HepG2 (cell line): ENCODE results near the gene MGAT5. TPM values are rescaled to one million over a fixed set of nuclear protein-coding genes. Genes with fewer than 3 reads are reported as not detected.

ENCODE experiments used
- BRD4 ChIP-seq: sonication (generic); formaldehyde crosslinking; IDR thresholded peaks from 2 replicates; pipeline ENCODE4 v1.4.0; 2020; ENCODE audit warnings: missing genetic modification reagents
- CREBL2 ChIP-seq: sonication (generic); formaldehyde crosslinking; IDR thresholded peaks from 2 replicates; pipeline ENCODE4 v1.8.1; 2023; ENCODE audit warnings: missing genetic modification reagents, mild to moderate bottlenecking, borderline replicate concordance
- KLF15 ChIP-seq: sonication (generic); formaldehyde crosslinking; IDR thresholded peaks from 2 replicates; pipeline ENCODE4 v1.8.1; 2023; ENCODE audit warnings: borderline replicate concordance, mild to moderate bottlenecking, inconsistent platforms, missing genetic modification reagents, mixed read lengths
- MED1 ChIP-seq: sonication (generic); formaldehyde crosslinking; IDR thresholded peaks from 2 replicates; pipeline ENCODE4 v1.4.0; 2020; ENCODE audit warnings: missing genetic modification reagents
- NR3C1 ChIP-seq: sonication (generic); formaldehyde crosslinking; IDR thresholded peaks from 2 replicates; pipeline ENCODE4 v1.4.0; 2020; ENCODE audit warnings: missing genetic modification reagents
- PAF1 ChIP-seq: IDR thresholded peaks from 2 replicates; pipeline ENCODE4 v1.6.1; 2016; ENCODE audit warnings: missing genetic modification reagents, missing compliant biosample characterization
- PAX8 ChIP-seq: sonication (generic); formaldehyde crosslinking; IDR thresholded peaks from 2 replicates; pipeline ENCODE4 v1.8.0; 2022; ENCODE audit warnings: mild to moderate bottlenecking, missing genetic modification reagents, borderline replicate concordance
- PBX2 ChIP-seq: IDR thresholded peaks from 2 replicates; pipeline ENCODE4 v1.6.1; 2016; ENCODE audit warnings: control low read depth
- RBFOX2 ChIP-seq: fragments of 200-400 bp; formaldehyde crosslinking; IDR thresholded peaks from 2 replicates; pipeline ENCODE4 v1.6.1; 2017; ENCODE audit warnings: low read depth, mild to moderate bottlenecking, low read length
- RFXAP ChIP-seq: sonication (generic); formaldehyde crosslinking; IDR thresholded peaks from 2 replicates; pipeline ENCODE4 v1.4.0; 2020; ENCODE audit warnings: missing genetic modification reagents, borderline replicate concordance
- ZNF558 ChIP-seq: sonication (generic); formaldehyde crosslinking; IDR thresholded peaks from 2 replicates; pipeline ENCODE4 v1.9.0; 2022; ENCODE audit warnings: mild to moderate bottlenecking, missing genetic modification reagents, borderline replicate concordance
- ZNF737 ChIP-seq: sonication (generic); formaldehyde crosslinking; IDR thresholded peaks from 2 replicates; pipeline ENCODE4 v1.5.0; 2020; ENCODE audit warnings: missing genetic modification reagents, mild to moderate bottlenecking, borderline replicate concordance
- polyA plus RNA-seq, 8 experiments: library from polyadenylated mRNA; depleted of rRNA in 3 of 8; stranded (reverse) in 7 of 8; unstranded in 1 of 8; fragments of >200 nt; fragmentation: Illumina TruSeq in 4 of 8; extraction: Trizol in 4 of 8; gene quantifications; 2 replicates each; pipeline versions ENCODE4 v1.2.1 to v1.2.3, GENCODE V29; 2011 to 2016; ENCODE audit warnings: low read depth in 4 of 8, missing spikeins in 1 of 8, mixed read lengths in 1 of 8; ENCODE audit not compliant: insufficient read depth in 1 of 8
- total RNA-seq, 5 experiments: library from RNA; depleted of rRNA; stranded (reverse); fragments of >200 nt; fragmentation: Illumina TruSeq; extraction: Trizol; gene quantifications; 2 replicates each; pipeline ENCODE4 v1.2.3, GENCODE V29; 2016; ENCODE audit warnings: low read depth in 1 of 5
- TF ChIP-seq, protein P1 (sequence below): sonication (generic); formaldehyde crosslinking; IDR thresholded peaks from 2 replicates; pipeline ENCODE4 v1.5.1; 2020; ENCODE audit warnings: mild to moderate bottlenecking, missing genetic modification reagents, borderline replicate concordance
- TF ChIP-seq, protein P2 (sequence below): sonication (generic); formaldehyde crosslinking; IDR thresholded peaks from 2 replicates; pipeline ENCODE4 v1.8.1; 2022; ENCODE audit warnings: mild to moderate bottlenecking, missing genetic modification reagents
- TF ChIP-seq, protein P3 (sequence below): IDR thresholded peaks from 2 replicates; pipeline ENCODE4 v1.6.1; 2016; ENCODE audit warnings: missing compliant biosample characterization, missing genetic modification reagents, borderline replicate concordance
- TF ChIP-seq, protein P4 (sequence below): sonication (generic); formaldehyde crosslinking; IDR thresholded peaks from 2 replicates; pipeline ENCODE4 v1.4.0; 2020; ENCODE audit warnings: mild to moderate bottlenecking, missing genetic modification reagents
- TF ChIP-seq, protein P5 (sequence below): sonication (generic); formaldehyde crosslinking; IDR thresholded peaks from 2 replicates; pipeline ENCODE4 v1.5.1; 2020; ENCODE audit warnings: missing genetic modification reagents, mild to moderate bottlenecking, borderline replicate concordance
- TF ChIP-seq, protein P6 (sequence below): sonication (generic); formaldehyde crosslinking; IDR thresholded peaks from 2 replicates; pipeline ENCODE4 v1.4.0; 2020; ENCODE audit warnings: mild to moderate bottlenecking, missing genetic modification reagents

Gene MGAT5
- total and polyA plus RNA-seq, 2 of the 13 experiments (the other 11 are each of a cell fraction or from before 2014, with no cell fraction given): 33.1 to 60.2 TPM

DNA sequence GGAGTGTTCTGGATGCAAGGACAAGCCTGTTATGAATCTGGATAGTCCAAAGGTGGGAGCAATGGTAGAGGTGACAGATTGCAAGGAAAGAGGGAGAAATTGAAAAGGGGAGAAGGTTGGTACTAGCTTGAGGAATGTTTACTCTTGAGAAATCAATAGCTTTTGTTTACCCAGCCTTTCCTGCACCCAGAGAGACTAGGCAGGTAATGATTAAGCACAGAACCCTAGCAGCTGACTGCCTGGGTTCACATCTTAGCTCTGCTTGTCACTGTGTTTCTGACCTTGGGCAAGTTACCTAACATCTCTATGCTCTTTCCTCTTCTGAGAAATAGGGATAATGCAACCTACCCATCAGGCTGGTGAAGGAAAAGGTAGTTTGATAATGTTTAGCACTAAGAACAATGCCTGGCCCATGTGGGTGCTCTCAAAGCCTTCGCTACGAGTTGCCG lies 178.6 kb downstream of the MGAT5 start (continued):
- TF ChIP-seq, protein P1, sequence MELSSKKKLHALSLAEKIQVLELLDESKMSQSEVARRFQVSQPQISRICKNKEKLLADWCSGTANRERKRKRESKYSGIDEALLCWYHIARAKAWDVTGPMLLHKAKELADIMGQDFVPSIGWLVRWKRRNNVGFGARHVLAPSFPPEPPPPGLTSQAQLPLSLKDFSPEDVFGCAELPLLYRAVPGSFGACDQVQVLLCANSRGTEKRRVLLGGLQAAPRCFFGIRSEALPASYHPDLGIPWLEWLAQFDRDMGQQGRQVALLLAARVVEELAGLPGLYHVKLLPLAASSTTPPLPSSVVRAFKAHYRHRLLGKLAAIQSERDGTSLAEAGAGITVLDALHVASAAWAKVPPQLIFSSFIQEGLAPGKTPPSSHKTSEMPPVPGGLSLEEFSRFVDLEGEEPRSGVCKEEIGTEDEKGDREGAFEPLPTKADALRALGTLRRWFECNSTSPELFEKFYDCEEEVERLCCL: no peak
- TF ChIP-seq, protein P2, sequence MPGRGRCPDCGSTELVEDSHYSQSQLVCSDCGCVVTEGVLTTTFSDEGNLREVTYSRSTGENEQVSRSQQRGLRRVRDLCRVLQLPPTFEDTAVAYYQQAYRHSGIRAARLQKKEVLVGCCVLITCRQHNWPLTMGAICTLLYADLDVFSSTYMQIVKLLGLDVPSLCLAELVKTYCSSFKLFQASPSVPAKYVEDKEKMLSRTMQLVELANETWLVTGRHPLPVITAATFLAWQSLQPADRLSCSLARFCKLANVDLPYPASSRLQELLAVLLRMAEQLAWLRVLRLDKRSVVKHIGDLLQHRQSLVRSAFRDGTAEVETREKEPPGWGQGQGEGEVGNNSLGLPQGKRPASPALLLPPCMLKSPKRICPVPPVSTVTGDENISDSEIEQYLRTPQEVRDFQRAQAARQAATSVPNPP: peak; percentile 76; the same call in 1 of the 2 replicates
- TF ChIP-seq KLF15 (CRISPR knock-in tag): no peak
- TF ChIP-seq, protein P3, sequence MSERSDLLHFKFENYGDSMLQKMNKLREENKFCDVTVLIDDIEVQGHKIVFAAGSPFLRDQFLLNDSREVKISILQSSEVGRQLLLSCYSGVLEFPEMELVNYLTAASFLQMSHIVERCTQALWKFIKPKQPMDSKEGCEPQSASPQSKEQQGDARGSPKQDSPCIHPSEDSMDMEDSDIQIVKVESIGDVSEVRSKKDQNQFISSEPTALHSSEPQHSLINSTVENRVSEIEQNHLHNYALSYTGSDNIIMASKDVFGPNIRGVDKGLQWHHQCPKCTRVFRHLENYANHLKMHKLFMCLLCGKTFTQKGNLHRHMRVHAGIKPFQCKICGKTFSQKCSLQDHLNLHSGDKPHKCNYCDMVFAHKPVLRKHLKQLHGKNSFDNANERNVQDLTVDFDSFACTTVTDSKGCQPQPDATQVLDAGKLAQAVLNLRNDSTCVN: peak; percentile 96
- no peak for TF ChIP-seq CREBL2 (CRISPR knock-in tag)
- peak; percentile 50 for TF ChIP-seq PBX2
- peak; percentile 87 for TF ChIP-seq MED1 (CRISPR knock-in tag)
- no peak for TF ChIP-seq NR3C1 (CRISPR knock-in tag)
- peak; percentile 86; the same call in 1 of the 2 replicates for TF ChIP-seq RFXAP (CRISPR knock-in tag)
- peak; percentile 47; the same call in 1 of the 2 replicates for TF ChIP-seq RBFOX2
- TF ChIP-seq, protein P4, sequence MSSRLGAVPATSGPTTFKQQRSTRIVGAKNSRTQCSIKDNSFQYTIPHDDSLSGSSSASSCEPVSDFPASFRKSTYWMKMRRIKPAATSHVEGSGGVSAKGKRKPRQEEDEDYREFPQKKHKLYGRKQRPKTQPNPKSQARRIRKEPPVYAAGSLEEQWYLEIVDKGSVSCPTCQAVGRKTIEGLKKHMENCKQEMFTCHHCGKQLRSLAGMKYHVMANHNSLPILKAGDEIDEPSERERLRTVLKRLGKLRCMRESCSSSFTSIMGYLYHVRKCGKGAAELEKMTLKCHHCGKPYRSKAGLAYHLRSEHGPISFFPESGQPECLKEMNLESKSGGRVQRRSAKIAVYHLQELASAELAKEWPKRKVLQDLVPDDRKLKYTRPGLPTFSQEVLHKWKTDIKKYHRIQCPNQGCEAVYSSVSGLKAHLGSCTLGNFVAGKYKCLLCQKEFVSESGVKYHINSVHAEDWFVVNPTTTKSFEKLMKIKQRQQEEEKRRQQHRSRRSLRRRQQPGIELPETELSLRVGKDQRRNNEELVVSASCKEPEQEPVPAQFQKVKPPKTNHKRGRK: no peak
- no peak for TF ChIP-seq ZNF558 (CRISPR knock-in tag)
- TF ChIP-seq, protein P5, sequence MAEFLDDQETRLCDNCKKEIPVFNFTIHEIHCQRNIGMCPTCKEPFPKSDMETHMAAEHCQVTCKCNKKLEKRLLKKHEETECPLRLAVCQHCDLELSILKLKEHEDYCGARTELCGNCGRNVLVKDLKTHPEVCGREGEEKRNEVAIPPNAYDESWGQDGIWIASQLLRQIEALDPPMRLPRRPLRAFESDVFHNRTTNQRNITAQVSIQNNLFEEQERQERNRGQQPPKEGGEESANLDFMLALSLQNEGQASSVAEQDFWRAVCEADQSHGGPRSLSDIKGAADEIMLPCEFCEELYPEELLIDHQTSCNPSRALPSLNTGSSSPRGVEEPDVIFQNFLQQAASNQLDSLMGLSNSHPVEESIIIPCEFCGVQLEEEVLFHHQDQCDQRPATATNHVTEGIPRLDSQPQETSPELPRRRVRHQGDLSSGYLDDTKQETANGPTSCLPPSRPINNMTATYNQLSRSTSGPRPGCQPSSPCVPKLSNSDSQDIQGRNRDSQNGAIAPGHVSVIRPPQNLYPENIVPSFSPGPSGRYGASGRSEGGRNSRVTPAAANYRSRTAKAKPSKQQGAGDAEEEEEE: no peak
- no peak for TF ChIP-seq BRD4 (CRISPR knock-in tag)
- TF ChIP-seq, protein P6, sequence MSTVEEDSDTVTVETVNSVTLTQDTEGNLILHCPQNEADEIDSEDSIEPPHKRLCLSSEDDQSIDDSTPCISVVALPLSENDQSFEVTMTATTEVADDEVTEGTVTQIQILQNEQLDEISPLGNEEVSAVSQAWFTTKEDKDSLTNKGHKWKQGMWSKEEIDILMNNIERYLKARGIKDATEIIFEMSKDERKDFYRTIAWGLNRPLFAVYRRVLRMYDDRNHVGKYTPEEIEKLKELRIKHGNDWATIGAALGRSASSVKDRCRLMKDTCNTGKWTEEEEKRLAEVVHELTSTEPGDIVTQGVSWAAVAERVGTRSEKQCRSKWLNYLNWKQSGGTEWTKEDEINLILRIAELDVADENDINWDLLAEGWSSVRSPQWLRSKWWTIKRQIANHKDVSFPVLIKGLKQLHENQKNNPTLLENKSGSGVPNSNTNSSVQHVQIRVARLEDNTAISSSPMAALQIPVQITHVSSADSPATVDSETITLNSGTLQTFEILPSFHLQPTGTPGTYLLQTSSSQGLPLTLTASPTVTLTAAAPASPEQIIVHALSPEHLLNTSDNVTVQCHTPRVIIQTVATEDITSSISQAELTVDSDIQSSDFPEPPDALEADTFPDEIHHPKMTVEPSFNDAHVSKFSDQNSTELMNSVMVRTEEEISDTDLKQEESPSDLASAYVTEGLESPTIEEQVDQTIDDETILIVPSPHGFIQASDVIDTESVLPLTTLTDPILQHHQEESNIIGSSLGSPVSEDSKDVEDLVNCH (CRISPR knock-in tag): no peak
- TF ChIP-seq PAX8: no peak
- TF ChIP-seq ZNF737 (CRISPR knock-in tag): no peak
- TF ChIP-seq PAF1 (CRISPR knock-in tag): no peak
